Activated T-cell treated with anti-CD3 and anti-CD28 coated beads, Interleukin-2, amount 50 U/mL, for 1 hour (primary cell): Measurements from ENCODE around the gene RAPSN.

Experiments used
- DNase-seq: peaks from one replicate; pipeline ENCODE4 v3.0.0-alpha.2; 2020

The RAPSN gene

GRCh38 chr11:47464483-47464882 is 15.5 kb upstream of the RAPSN start:
- DNase-seq, result no peak

GRCh38 chr11:47461876-47462275 is 12.9 kb upstream of the RAPSN start:
- DNase-seq, result no peak

- no peak for DNase-seq
Observed at GRCh38 chr11:47460571-47461235, 11.8 kb upstream of the RAPSN start.

GRCh38 chr11:47454258-47454671 is 5.3 kb upstream of the RAPSN start:
- DNase-seq, result peak; percentile 58

GRCh38 chr11:47453365-47453764 is 4.4 kb upstream of the RAPSN start:
- no peak for DNase-seq

- DNase-seq, result no peak
Observed at GRCh38 chr11:47451990-47452389, 3.1 kb upstream of the RAPSN start.

GRCh38 chr11:47451436-47451835 is 2.5 kb upstream of the RAPSN start:
- DNase-seq, result no peak

- no peak for DNase-seq
Observed at GRCh38 chr11:47449541-47449940, 605 bp upstream of the RAPSN start.

GRCh38 chr11:47447906-47448305 is 1.0 kb downstream of the RAPSN start:
- no peak for DNase-seq

- DNase-seq, result no peak
Observed at GRCh38 chr11:47446833-47447232, 2.1 kb downstream of the RAPSN start.

GRCh38 chr11:47445840-47446239 is 3.1 kb downstream of the RAPSN start:
- DNase-seq, result no peak

- no peak for DNase-seq
Observed at GRCh38 chr11:47443817-47444216, 5.1 kb downstream of the RAPSN start.

GRCh38 chr11:47443028-47443700 is 5.8 kb downstream of the RAPSN start:
- DNase-seq, result no peak

GRCh38 chr11:47442514-47442913 is 6.4 kb downstream of the RAPSN start:
- DNase-seq, result no peak

- DNase-seq, result no peak
Observed at GRCh38 chr11:47441421-47441820, 7.5 kb downstream of the RAPSN start.

- no peak for DNase-seq
Observed at GRCh38 chr11:47440054-47440476, 8.9 kb downstream of the RAPSN start.

GRCh38 chr11:47438721-47439120 is 10.2 kb downstream of the RAPSN start:
- no peak for DNase-seq

- no peak for DNase-seq
Observed at GRCh38 chr11:47437746-47438418, 11.1 kb downstream of the RAPSN start.

GRCh38 chr11:47437218-47437745 is 11.7 kb downstream of the RAPSN start:
- DNase-seq, result no peak

- DNase-seq, result no peak
Observed at GRCh38 chr11:47436726-47437125, 12.2 kb downstream of the RAPSN start.

GRCh38 chr11:47435687-47436086 is 13.2 kb downstream of the RAPSN start:
- no peak for DNase-seq

- no peak for DNase-seq
Observed at GRCh38 chr11:47434011-47434786, 14.7 kb downstream of the RAPSN start.

- DNase-seq, result no peak
Observed at GRCh38 chr11:47433157-47433556, 15.8 kb downstream of the RAPSN start.
